ENCODE data around the gene SEC24D. TPM values are rescaled to one million over a fixed set of nuclear protein-coding genes. Genes with fewer than 3 reads are reported as not detected.

SEC24D gene
- total RNA-seq, 1 experiment from 2014 or later = 61.5 TPM

- H3K23ac ChIP-seq (ENCODE audit: insufficient read length, low read depth, low read length) = no peak overlapping the region
- H2BK15ac ChIP-seq (ENCODE audit: low read depth, low read length) = no peak overlapping the region
- WGBS (ENCODE audit: extremely low coverage, insufficient read length, low lambda C conversion rate) = no CpG with 5 or more reads among the region's 2 CpGs
- H4K5ac ChIP-seq (ENCODE audit: insufficient read length, low read depth, low read length) = no peak overlapping the region
- H3K27me3 ChIP-seq (ENCODE audit: insufficient read depth, low read length) = no peaks in the 10 kb centered on the region
- Mint-ChIP-seq H3K27me3 (ENCODE audit: low read depth) (no peaks in the 10 kb centered on the region), H3K9me3 (no peaks in the 10 kb centered on the region), H3K36me3 (ENCODE audit: insufficient read depth in 1 of 3, low read depth in 3 of 3) (peaks cover 29 to 67% (median 37%) of the 10 kb centered on the region in 3 experiments), H3K27ac (peak overlapping the region in 1 of 3 experiments; percentile 17; a peak in 1 of 7 replicates), H3K4me3 (no peak overlapping the region), H3K4me1 (peaks cover 14% of the 10 kb centered on the region in 2 experiments)
- H3K4ac ChIP-seq (ENCODE audit: low read depth, low read length) = no peak overlapping the region
- no peak overlapping the region for H2BK12ac ChIP-seq (ENCODE audit: insufficient read length, low read depth, low read length)
- H3K9me3 ChIP-seq (ENCODE audit: control insufficient read depth, low read depth, low read length) = no peaks in the 10 kb centered on the region
- H4K91ac ChIP-seq (ENCODE audit: insufficient read length, low read depth, low read length) = no peak overlapping the region
- no peak overlapping the region for H2BK120ac ChIP-seq (ENCODE audit: low read depth, low read length, poor library complexity, severe bottlenecking)
- no peak overlapping the region for H3K9ac ChIP-seq (ENCODE audit: extremely low read depth, insufficient read length, low read length)
- H2AFZ ChIP-seq (ENCODE audit: low read length) = no peak overlapping the region
- no peaks in the 10 kb centered on the region for H4K20me1 ChIP-seq (ENCODE audit: control insufficient read depth, insufficient read depth, insufficient read length)
- no peak overlapping the region for H2AK5ac ChIP-seq (ENCODE audit: insufficient read length, low read length)
- no peak for DNase-seq
- H3K14ac ChIP-seq (ENCODE audit: insufficient read depth, low read length) = no peak overlapping the region
- no peak overlapping the region for H3K18ac ChIP-seq (ENCODE audit: insufficient read length, low read depth, low read length)
- no peaks in the 10 kb centered on the region; the same call in 1 of the 2 replicates for H3K4me1 ChIP-seq (ENCODE audit: insufficient read depth, low read length)
- H3K23me2 ChIP-seq (ENCODE audit: insufficient read length, low read depth, low read length, poor library complexity, severe bottlenecking) = no peaks in the 10 kb centered on the region
- H2BK20ac ChIP-seq (ENCODE audit: low read depth, low read length, poor library complexity, severe bottlenecking) = no peak overlapping the region
- no peak overlapping the region for H4K8ac ChIP-seq (replicated peaks; ENCODE audit: insufficient read length, low read depth, low read length)
- H2BK5ac ChIP-seq (ENCODE audit: insufficient read length, low read length) = no peak overlapping the region
- no peak overlapping the region for H3K4me2 ChIP-seq (ENCODE audit: insufficient read depth, insufficient read length, low read length)
- H3K27ac ChIP-seq (ENCODE audit: insufficient read length, low read depth, low read length) = no peak overlapping the region
- no peak overlapping the region for H3T11ph ChIP-seq (ENCODE audit: low read length)
- no peak for TF ChIP-seq CTCF (conservative IDR thresholded peaks at IDR 0.05)
- H3K79me2 ChIP-seq (ENCODE audit: insufficient read depth, low read length) = no peaks in the 10 kb centered on the region
- no peak overlapping the region for H3K56ac ChIP-seq (ENCODE audit: insufficient read length, low read depth, low read length)
- no peaks in the 10 kb centered on the region for H3K79me1 ChIP-seq (ENCODE audit: insufficient read depth, low read depth, low read length, poor library complexity, severe bottlenecking)
These were observed 28.3 kb downstream of the SEC24D start for GRCh38 chr4:118807659-118808058.
